ENCODE measurements around the gene EHHADH. TPM values are rescaled to one million over a fixed set of nuclear protein-coding genes. Genes with fewer than 3 reads are reported as not detected.

EHHADH gene
- total and polyA plus RNA-seq, 9 of the 15 experiments (the other 6 are each of a cell fraction or from before 2014, with no cell fraction given): 3.6 to 6.4 (median 5.4) TPM

- TF ChIP-seq AFF1 (IDR thresholded peaks at IDR 0.05; ENCODE audit: low read depth in 1 of 2, partially characterized antibody in 2 of 2): peak in 1 of 2 experiments; percentile 39
- peak; percentile 27; the same call in 1 of the 2 replicates for TF ChIP-seq LEF1 (IDR thresholded peaks at IDR 0.05)
- no peak for TF ChIP-seq HOXB6 (CRISPR knock-in tag; IDR thresholded peaks at IDR 0.05; ENCODE audit: borderline replicate concordance)
- TF ChIP-seq CTBP1 (IDR thresholded peaks at IDR 0.05; ENCODE audit: borderline replicate concordance): peak; percentile 32; the same call in 1 of the 2 replicates
- no peak for TF ChIP-seq ZNF592 (IDR thresholded peaks at IDR 0.05)
- no peak for TF ChIP-seq KDM4B (IDR thresholded peaks at IDR 0.05; ENCODE audit: borderline replicate concordance in 2 of 2, low read depth in 1 of 2)
- TF ChIP-seq BHLHE40 (IDR thresholded peaks at IDR 0.05; ENCODE audit: low read length): peak; percentile 65; the same call in 1 of the 2 replicates
- no peak for TF ChIP-seq MCM2 (IDR thresholded peaks at IDR 0.05; ENCODE audit: low read depth)
- TF ChIP-seq ZFP1 (CRISPR knock-in tag; IDR thresholded peaks at IDR 0.05): peak; percentile 61; the same call in 1 of the 2 replicates
- TF ChIP-seq GABPB2 (CRISPR knock-in tag; conservative IDR thresholded peaks at IDR 0.05): no peak
- TF ChIP-seq EP400 (IDR thresholded peaks at IDR 0.05): no peak
- 0 out of 2 replicates have a peak, but pooled peaks have one; percentile 49 for TF ChIP-seq HIVEP1 (CRISPR knock-in tag; IDR thresholded peaks at IDR 0.05)
- TF ChIP-seq MTF1 (CRISPR knock-in tag; IDR thresholded peaks at IDR 0.05; ENCODE audit: borderline replicate concordance): no peak; the same call in 1 of the 2 replicates
- TF ChIP-seq NCOA2 (IDR thresholded peaks at IDR 0.05; ENCODE audit: partially characterized antibody in 2 of 2): no peak
- peak; percentile 82; the same call in 1 of the 2 replicates for TF ChIP-seq ZNF197 (CRISPR knock-in tag; IDR thresholded peaks at IDR 0.05; ENCODE audit: low read depth)
- TF ChIP-seq CBX3 (IDR thresholded peaks at IDR 0.05; ENCODE audit: borderline replicate concordance in 1 of 2, low read length in 2 of 2): no peak
- TF ChIP-seq BCL6 (CRISPR knock-in tag; IDR thresholded peaks at IDR 0.05): peak; percentile 50; the same call in 1 of the 2 replicates
- no peak for TF ChIP-seq ZFP91 (CRISPR knock-in tag; IDR thresholded peaks at IDR 0.05)
These were observed 14.5 kb upstream of the EHHADH start (continued) for GRCh38 chr3:185268194-185268962.

Measured in K562 (cell line).